Activated CD4-positive, alpha-beta T cell treated with anti-CD3 and anti-CD28 coated beads for 48 hours (primary cell): ENCODE measurements around the gene FN1.

Experiments used
- DNase-seq: peaks from one replicate; pipeline ENCODE4 v3.0.0-alpha.2; 2020

The FN1 gene

DNA sequence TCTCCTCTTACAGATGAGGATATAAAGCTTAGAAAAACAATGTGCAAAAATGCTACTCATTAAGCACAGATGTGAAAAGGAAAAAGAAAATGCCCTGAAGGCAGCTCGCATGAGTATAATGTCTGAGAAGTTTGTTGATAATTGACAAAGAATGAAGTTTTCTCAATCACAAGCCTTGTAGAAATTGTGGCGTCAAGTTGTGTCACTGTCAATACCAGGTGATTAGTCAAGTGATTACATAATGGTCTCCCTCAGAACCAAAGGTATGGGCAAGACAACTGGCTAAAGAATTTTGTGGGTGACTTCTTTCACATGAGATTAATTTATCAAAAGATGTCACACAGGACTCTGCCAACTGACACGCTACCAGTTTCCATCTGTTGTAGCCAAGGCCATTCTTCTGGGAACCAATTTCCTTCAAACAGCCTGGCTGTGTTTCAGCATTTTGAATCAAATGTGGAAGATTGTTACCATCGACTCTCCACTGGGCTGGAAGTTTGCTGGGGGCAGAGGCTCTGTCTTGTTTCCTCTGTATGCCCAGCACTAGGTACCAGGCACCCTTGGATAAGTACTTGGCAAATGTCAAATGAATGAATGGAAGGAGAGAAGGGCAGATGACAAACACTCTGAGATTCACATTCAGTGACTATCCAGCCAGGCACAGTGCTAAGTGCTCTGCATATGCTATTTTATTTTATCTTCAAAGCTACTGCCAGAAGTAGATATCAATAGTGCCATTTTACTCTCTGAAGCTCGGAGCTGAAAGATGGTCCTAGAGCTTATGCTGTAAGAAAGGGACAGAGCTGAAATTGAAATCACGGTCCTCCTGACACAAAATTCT is 5.9 kb upstream of the FN1 start:
- no peak for DNase-seq

DNA sequence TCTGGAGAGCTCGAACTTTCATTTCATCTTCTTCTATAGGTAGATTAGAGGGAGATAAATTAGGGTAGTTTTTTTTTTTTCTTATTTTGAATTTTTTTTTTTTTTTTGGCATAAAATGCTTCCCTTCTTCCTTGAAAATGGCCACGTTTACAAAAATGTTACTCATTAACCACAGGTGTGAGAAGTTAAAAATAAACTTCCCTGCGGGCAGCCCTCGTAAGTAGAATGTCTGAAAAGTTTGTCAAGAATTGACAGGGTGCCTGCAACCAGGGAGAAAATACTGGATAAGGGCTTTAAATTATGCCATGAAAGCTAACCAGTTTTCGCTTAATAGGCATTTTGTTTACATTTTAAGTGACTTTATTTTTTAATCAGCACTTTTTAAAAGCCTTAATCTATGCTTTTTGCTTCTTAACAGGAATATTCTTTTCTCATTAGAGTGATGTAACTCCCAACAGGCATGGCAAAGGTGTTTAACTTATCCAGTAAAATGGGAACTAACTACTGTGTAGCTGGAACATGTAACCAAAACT is 4.2 kb upstream of the FN1 start:
- no peak for DNase-seq

DNA sequence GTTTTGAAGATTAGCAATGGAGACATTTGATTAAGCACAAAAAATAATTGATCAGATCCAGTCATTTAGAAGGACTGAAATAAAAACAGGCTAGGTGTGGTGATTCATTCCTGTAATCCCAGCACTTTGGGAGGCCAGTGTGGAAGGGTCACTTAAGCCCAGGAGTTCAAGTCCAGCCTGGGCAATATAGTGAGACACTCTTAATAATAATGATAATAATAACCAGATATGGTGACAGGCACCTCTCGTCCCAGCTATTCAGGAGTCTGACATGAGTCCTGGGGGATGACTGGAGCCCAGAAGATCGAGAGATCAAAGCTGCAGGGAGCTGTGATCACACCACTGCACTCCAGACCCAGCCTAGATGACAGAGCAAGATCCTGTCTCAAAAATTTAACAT is 3.5 kb upstream of the FN1 start:
- no peak for DNase-seq

DNA sequence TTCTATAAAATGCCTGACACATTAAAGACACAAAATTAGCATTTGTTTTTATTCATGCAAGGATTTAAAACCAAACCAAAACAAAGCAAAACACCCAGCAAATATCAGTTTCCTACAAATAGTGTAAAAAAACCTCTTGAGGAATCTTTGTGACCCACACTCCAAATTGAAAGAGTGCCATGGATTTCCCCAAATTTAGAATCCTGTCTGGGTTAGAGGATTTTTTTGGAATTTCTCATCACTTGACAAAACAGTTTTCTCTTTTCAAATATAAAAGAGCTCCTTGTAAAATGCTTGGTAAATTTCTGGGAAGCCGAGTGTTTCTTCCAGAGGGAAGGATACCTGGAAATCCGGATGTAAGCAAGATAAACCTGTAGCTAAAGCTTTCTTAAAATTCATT is 1.7 kb upstream of the FN1 start:
- DNase-seq: no peak

DNA sequence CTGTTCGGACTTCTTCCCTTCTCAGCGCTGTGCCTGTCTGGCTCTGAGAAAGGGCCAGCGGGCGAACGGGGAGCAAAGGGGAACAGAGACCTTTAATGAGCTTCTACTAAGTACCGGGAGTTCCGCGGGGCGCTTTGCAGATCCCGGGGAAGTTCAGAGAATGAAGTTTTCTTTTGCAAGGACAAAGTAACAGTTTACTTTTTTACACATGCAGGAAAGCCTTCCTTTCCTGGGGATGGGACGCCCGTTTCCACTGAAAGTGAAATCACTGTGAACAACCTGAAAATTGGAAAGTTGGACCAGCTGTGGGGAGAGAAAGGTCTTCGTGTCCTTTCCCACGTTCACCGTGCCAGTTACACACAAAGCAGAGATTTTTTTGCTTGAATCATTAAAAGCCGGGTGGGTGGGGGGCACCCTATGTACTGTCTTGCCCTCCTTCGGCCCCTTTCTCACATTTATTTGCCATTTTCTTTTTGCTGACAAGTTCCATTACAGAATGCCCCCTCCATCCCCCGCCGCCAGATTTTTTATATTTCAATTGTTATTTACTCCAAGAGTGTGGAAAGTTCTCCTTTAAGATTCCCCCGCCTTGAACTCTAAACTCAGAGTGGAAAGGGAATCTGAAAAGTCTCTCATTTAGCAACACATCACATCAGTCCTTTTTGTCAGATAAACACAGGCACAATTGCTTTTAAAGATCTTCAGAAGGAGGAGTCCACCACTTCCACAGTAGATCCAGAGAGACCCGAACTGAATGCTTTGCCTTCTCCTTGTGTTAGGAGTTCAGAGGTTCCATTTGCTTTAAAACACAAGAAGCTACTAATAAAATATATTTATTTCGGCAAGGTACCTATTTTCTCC is 1.1 kb upstream of the FN1 start:
- no peak for DNase-seq

DNA sequence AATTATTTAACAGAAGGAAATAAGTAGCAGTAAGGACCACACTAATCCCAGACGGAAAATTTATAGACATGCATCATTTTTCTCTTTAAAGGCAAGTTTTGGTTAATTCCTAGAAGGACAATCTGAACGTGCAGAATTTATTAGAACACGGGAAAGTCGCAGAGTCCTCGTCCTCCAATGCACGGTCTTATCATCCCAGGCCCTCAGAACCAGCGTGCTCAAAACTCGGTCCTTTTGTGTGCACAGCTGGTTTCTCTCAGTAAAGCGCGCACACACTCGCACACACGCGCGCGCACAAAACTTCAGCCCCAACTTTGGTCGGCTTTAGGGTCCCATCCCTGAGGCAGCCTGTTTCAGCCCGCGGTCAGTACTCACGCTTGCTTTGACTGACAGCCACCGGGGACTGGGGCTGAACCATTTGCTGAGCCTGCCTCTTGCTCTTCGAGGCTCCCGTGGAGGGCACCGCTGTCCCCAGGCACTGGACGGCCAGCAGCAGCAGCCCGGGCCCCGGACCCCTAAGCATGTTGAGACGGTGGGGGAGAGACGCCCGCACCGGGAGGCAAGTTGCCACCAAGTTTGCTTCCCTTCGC is 493 bp downstream of the FN1 start:
- peak; percentile 14 for DNase-seq

DNA sequence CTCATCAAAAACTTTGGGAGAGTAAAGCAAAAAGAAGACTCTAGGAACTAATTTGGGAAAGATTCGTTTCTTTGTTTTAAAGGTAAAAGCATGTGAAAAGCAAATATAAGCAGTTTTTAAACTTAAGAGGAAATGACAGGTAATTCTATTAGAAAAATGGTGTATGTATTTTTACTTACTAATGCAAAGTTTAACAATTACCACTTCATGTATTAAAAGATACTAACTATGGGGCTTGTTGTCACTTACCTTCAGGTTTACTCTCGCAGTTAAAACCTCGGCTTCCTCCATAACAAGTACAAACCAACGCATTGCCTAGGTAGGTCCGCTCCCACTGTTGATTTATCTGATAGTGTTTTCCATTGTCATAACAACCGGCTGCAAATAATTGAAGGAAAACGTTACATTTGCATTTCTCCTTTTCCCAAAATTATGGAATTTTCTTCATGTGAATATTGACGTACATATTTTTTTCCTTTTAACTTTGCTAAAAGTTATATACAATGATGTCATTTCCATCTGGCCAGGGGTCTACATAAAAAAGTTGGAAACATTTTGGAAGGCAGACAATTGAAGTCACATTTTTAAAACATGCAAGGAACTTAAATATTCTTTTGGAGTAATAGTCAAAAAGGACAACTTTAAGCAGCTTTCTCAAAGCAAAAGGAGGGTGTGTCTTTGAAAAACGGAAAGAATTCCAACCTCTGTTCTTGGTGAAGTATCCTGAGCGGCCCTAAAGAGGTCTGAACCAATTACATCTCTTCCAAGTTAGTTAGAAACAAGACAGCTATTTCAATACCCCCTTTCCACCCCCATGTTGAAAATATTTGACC is 1.2 kb downstream of the FN1 start:
- no peak for DNase-seq

DNA sequence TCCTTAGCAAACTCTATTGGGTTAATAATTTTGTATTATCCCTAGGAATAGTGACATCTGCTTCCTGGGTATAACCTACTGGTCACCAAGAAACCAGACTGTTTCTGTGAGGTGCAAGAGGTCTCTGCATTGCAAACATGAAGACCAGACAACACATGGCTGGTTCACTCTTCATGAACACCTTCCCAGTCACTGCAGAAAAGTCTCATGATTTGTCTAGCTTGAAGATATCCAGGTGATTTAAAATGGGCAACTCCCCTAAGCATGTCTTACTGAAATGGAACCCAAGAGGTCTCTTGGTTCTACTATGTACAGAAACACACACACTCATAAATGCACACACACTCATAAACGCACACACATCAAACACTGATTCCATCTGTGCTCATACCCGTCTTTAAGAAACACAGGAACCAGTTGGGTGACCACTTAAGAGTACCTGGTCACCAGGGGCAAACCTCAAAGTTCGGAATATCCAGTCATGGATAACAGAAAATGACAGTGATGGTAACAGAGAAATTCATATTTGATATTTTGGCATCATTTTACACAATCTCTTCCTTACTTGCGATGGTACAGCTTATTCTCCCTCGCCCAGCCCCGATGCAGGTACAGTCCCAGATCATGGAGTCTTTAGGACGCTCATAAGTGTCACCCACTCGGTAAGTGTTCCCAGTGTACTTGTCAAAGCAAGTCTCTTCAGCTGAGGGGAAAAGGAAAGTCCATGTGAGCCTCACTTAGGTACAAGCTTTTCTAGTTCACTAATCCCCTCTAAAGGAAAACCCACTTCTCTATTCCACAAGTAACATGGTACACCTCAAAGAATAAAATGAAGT is 2.9 kb downstream of the FN1 start:
- no peak for DNase-seq

DNA sequence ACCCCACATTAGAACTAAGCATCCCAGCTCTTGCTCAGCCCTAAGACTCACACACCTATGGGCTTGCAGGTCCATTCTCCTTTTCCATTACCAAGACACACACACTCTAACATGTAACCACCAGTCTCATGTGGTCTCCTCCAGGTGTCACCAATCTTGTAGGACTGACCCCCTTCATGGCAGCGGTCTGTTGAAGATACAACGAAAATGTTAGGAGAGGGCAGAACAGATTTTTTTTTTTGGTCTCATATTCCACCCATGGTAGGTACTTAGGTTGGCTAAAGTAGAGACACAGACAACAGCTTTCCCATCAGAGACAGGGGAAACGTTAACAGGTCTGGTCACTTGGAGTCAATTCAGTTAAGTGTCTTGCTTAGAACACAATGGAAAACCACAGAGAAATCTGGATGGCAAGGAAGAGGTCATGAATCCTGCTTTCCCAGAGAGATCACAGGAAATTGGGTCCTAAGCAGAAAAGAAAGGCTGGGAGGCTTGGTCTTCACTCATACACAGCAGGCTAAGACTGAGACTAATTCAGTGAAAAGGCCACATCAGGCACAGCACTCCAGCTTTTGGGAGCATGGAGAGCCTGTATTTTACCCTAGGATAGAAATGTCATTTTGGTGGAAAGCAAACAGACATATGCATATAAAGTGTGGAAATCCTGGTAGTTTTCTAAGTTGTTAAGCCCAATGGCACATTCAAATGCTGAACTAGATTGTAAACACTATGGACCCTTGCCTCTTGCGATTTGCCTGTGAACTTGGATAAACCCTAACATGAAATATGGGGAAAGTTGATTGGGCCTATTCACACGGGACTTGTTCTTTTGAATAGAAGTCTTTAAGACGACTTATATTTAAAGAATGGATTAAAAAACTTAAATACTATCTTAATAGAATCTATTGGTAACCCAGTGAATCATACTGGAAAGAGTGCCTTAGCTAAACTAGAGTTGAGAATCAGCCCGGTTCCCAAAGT is 3.8 kb downstream of the FN1 start:
- DNase-seq: no peak

DNA sequence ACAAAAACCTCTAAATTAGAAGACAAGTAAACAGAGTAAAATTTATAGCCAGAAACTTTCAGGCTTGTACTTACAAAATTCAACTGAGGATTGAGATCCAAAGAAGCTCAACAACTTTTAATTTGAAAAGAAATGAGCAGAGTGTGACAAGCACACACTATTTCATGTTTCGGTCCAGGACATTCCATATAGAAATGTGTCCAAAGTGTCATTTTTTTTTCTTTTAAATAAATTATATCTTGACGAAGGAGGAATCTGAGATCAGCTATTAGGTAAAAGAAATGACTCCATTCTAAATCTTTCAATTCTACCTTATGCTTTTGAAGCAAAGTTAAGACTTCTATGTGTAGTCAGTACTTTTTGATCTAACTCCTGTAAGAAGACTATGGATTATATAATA is 4.6 kb downstream of the FN1 start:
- DNase-seq: no peak

DNA sequence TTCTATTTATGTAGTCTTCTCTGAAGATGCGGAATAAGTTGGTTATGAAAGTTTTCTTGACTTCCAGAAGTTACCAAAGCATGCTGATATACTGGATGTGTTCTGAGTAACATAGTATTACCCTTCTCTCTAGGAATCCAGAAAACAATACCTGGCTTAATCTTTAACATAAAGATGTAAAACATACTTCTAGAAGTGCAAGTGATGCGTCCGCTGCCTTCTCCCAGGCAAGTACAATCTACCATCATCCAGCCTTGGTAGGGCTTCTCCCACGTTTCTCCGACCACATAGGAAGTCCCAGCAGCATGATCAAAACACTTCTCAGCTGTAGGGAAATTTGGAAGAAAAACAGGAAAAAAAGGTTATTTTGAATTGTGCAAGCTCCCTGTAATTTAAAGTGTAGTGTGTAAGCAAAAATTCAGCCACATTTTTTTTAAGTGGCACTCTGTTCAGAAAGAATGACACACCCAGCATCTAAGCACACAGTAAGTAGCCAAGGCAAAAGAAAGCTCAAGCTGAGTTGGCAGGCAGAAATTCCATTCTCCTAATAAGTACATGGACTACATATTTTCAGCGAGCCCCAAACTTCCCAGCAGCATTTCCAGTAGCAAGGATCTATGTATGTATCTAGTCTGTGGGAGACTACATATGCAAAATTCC is 5.2 kb downstream of the FN1 start:
- no peak for DNase-seq

DNA sequence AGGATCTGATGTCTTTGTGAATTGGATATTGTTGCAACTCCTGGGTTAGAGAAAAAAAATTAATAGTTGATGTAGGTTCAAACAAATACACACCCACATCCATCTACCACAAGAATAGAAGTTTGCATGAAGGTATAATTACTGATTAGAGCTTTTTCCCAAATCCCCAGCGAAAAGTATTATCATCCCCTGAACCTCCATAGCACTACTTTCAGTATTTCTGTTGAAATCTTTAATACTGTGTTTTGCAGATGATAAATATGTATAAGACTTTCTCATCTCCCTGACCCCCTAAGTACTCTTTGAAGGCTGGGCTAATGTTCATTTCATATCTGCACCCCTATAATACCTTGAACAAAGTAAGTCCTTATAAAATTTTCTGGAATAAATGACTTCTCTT is 6.4 kb downstream of the FN1 start:
- DNase-seq: no peak

DNA sequence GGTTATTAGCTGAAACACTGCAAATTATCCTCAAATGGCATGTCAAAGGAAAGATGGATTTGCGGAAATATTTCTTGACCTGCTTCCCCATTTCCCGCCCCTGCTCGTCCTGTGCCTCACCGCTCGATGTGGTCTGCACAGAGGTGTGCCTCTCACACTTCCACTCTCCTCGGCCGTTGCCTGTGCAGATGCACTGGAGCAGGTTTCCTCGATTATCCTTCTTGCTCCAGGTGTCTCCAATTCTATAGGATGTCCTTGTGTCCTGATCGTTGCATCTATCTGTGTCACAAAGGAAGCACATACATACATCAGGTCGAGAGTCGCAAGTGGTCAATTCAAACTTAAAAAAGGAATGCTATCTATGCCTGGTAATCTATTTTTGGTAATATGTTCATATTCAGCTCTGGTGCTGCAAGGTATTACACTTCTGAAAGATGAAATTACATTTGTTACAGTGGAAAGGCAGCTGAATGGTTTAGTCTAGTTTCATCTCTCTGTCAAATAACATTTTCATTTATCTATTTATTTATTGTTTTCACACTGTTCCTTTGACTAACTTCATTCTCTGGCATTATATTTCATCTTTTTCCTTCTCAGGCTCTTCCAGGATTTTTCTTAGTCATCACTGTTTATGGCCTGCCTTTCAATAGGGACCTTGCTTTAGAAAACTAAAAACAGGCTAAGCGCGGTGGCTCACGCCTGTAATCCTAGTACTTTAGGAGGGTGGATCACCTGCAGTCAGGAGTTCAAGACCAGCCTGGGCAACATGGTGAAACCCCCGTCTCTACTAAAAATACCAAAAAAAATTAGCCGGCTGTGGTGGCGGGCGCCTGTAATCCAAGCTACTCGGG is 7.6 kb downstream of the FN1 start:
- no peak for DNase-seq

DNA sequence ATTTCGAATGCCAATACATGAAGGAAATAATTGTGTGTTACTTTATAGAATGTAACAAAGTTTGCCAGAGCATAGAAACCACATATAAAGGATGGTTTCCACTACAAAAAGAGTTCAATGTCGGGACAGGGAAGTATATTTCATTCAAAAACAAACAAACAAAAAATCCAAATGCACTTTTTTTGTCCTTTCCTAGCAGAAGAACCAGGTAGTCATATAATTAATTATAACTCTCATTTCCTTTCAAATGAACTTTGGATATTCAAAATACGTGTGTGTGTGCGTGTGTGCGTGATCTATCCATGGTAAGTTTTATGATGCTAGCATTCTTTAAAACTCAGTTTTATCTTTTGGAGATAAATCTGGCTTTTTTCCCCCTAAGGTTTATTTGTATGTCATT is 8.3 kb downstream of the FN1 start:
- no peak for DNase-seq

DNA sequence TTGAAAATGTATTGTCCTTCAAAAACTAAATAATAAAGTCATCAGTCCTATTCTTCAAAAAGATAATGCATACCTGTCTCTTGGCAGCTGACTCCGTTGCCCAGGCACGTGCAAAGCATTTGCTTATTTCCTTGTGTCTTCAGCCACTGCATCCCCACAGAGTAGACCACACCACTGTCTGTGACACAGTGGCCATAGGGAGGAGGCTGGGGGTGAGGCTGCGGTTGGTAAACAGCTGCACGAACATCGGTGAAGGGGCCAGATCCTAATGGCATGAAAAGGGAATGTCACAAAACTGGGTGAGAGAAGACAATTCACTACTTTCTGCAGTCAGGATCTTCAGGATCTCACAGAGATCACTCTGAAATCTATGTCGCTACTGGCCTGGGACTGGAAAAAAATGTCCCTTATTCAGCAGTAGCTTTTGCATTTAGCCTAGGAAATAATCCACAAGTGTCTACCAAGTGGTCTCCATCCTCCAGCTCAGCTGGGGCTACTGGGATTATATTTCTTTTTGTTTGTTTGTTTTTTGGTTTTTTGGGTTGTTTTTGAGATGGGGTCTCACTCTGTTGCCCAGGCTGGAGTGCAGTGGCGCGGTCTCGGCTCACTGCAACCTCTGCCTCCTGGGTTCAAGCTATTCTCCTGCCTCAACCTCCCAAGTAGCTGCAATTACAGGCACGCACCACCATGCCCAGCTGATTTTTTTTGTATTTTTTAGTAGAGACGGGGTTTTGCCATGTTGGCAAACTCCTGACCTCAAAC is 10.7 kb downstream of the FN1 start:
- DNase-seq: no peak

DNA sequence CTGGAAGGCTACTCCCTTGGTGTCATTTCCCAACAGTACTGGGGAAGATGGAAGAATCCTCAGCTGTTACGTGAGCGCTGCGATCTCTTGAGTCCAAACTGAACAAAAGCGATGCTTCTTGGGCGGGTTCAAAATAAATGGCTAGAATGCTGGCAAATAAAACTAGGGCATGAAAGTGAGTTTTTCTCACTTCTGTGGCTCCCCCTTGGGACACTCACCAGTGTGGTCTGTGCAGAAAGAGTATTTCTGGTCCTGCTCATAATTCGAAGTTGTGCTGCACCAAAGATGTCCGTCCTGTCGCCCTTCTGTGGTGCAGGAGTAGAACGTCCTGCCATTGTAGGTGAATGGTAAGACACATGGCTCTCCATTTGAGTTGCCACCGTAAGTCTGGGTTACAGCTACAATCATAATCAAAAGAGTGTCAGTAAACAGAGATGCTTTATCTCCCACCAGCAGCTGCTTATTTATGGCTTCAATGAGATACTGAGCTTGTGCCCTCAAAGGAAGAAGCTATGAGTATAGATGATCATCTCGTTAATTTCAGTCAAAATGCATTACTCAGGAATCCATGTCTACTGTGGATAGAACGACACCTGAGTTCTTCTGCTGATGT is 11.8 kb downstream of the FN1 start:
- DNase-seq: no peak

DNA sequence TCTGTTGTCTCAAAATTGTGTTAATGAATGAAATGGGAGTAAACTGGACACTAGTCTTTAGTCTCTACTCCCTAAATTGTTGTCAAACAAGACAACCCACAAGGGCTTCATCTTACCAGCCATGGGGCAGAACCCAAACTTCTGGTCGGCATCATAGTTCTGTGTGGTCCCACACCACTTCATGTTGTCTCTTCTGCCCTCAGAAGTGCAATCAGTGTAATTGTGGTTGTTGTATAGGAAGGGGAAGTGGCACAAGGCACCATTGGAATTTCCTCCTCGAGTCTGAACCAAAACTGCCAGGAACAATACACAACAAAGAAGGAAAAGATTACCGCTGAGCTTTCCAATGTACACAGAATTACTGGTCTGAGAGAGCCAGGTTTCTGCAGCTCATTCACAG is 12.6 kb downstream of the FN1 start:
- DNase-seq: no peak

DNA sequence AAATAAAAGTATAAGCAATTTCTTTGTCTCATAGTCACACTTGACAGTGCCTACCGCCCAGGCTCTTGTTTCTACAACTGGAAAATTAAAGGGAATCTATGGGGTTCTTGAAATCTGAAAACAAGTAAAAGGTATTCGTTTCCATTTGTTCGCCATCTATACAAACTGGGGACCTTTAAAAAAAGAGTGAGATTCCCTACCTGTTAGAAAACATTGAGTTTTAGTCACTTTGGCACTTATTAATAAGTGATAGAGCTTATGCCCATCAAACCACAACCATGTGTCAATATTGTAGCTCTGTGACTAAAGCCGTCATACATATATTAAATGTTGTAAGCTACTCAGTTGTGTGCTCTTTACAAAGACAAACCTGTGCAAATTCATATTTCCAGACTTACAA is 13.2 kb downstream of the FN1 start:
- DNase-seq: no peak
